DOHH2 (cell line): ENCODE results near the gene NPAS3.

ENCODE experiments used
- H3F3A ChIP-seq: fragments of 200-600 bp; sonication (generic), shearing (Covaris generic); 2 replicates; pipeline ENCODE4 v1.6.0; 2016; ENCODE audit warnings: antibody characterized with exemption, mild to moderate bottlenecking; ENCODE audit not compliant: control insufficient read depth, insufficient read depth
- H3K27ac ChIP-seq: fragments of 200-600 bp; sonication (generic); 2 replicates; pipeline ENCODE4 v1.5.1; 2014; ENCODE audit warnings: low read depth, mild to moderate bottlenecking, low read length, moderate library complexity
- H3K27me3 ChIP-seq: fragments of 200-600 bp; sonication (generic); 2 replicates; pipeline ENCODE4 v1.6.1; 2014; ENCODE audit warnings: mild to moderate bottlenecking, low read length, mixed read lengths; ENCODE audit not compliant: control insufficient read depth
- H3K36me3 ChIP-seq: fragments of 200-600 bp; sonication (generic); 2 replicates; pipeline ENCODE4 v1.6.1; 2014; ENCODE audit warnings: mild to moderate bottlenecking, low read length, moderate library complexity, mixed read lengths; ENCODE audit not compliant: control insufficient read depth
- H3K4me1 ChIP-seq: fragments of 200-600 bp; sonication (generic); 2 replicates; pipeline ENCODE4 v1.6.1; 2014; ENCODE audit warnings: mild to moderate bottlenecking, low read length, mixed read lengths; ENCODE audit not compliant: control insufficient read depth
- H3K4me2 ChIP-seq: fragments of 200-600 bp; sonication (generic); 2 replicates; pipeline ENCODE4 v1.6.0; 2014; ENCODE audit warnings: mild to moderate bottlenecking, low read length, moderate library complexity
- H3K4me3 ChIP-seq: fragments of 200-600 bp; sonication (generic); 2 replicates; pipeline ENCODE4 v1.5.1; 2014; ENCODE audit warnings: mild to moderate bottlenecking, low read length, mixed read lengths
- H3K79me2 ChIP-seq: fragments of 200-600 bp; sonication (generic); 2 replicates; pipeline ENCODE4 v1.6.1; 2014; ENCODE audit warnings: mild to moderate bottlenecking, low read length, mixed read lengths; ENCODE audit not compliant: control insufficient read depth
- H3K9me2 ChIP-seq: fragments of 200-600 bp; sonication (generic); replicated peaks from 2 replicates; pipeline ENCODE4 v1.6.1; 2014; ENCODE audit warnings: mild to moderate bottlenecking, low read length, mixed read lengths; ENCODE audit not compliant: control insufficient read depth
- H3K9me3 ChIP-seq: fragments of 200-600 bp; sonication (generic); 2 replicates; pipeline ENCODE4 v1.6.1; 2014; ENCODE audit warnings: antibody characterized with exemption, low read length, mixed read lengths; ENCODE audit not compliant: control insufficient read depth, insufficient read depth
- H4K20me1 ChIP-seq: fragments of 200-600 bp; sonication (generic); 2 replicates; pipeline ENCODE4 v1.6.0; 2014; ENCODE audit warnings: low read depth, mild to moderate bottlenecking, antibody characterized with exemption, low read length, moderate library complexity; ENCODE audit not compliant: control insufficient read depth, insufficient read depth
- EZH2phosphoT487 ChIP-seq: fragments of 200-600 bp; sonication (generic); IDR thresholded peaks from 2 replicates; pipeline ENCODE4 v1.6.1; 2017; ENCODE audit warnings: borderline replicate concordance, mild to moderate bottlenecking, antibody characterized with exemption, low read length, moderate library complexity, mixed read lengths
- TF ChIP-seq, protein P1 (sequence below): fragments of 200-600 bp; sonication (generic); IDR thresholded peaks from one replicate; pipeline ENCODE4 v1.5.1; 2014; ENCODE audit warnings: antibody characterized with exemption, mild to moderate bottlenecking, low read depth, low read length; ENCODE audit not compliant: poor library complexity, severe bottlenecking

The NPAS3 gene

DNA sequence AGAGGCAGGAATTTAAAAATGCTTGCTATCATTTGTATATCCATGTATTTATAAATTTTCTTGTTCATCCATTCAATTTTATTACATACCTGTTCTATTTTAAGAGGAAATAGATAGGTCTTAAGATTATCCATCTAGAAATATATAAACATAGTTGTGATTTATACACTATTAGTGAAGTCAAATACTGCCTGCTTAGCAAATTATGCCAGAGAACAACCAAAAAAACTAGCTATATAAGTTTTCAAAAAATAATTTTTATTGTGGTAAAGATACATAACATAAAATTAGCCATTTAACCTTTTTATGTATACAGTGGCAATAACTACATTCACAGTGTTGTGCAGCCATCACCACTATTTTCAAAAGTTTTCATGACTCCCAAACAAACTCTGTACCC is 237.3 kb downstream of the NPAS3 start:
- H3F3A ChIP-seq = no peaks in the 10 kb centered on the region
- H3K4me2 ChIP-seq = no peak overlapping the region
- H3K4me3 ChIP-seq = no peak overlapping the region
- H3K79me2 ChIP-seq = no peaks in the 10 kb centered on the region
- H3K9me3 ChIP-seq = no peaks in the 10 kb centered on the region; the same call in 1 of the 2 replicates
- H3K4me1 ChIP-seq = no peaks in the 10 kb centered on the region
- no peaks in the 10 kb centered on the region for H3K9me2 ChIP-seq
- H3K27ac ChIP-seq = no peak overlapping the region
- no peak for TF ChIP-seq EZH2phosphoT487
- TF ChIP-seq, protein P1, sequence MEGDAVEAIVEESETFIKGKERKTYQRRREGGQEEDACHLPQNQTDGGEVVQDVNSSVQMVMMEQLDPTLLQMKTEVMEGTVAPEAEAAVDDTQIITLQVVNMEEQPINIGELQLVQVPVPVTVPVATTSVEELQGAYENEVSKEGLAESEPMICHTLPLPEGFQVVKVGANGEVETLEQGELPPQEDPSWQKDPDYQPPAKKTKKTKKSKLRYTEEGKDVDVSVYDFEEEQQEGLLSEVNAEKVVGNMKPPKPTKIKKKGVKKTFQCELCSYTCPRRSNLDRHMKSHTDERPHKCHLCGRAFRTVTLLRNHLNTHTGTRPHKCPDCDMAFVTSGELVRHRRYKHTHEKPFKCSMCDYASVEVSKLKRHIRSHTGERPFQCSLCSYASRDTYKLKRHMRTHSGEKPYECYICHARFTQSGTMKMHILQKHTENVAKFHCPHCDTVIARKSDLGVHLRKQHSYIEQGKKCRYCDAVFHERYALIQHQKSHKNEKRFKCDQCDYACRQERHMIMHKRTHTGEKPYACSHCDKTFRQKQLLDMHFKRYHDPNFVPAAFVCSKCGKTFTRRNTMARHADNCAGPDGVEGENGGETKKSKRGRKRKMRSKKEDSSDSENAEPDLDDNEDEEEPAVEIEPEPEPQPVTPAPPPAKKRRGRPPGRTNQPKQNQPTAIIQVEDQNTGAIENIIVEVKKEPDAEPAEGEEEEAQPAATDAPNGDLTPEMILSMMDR = no peak
- no peaks in the 10 kb centered on the region for H4K20me1 ChIP-seq
- no peaks in the 10 kb centered on the region for H3K36me3 ChIP-seq
- no peaks in the 10 kb centered on the region for H3K27me3 ChIP-seq

- H3K9me2 ChIP-seq = no peaks in the 10 kb centered on the region
- no peaks in the 10 kb centered on the region for H4K20me1 ChIP-seq
- no peaks in the 10 kb centered on the region for H3K79me2 ChIP-seq
- H3K4me3 ChIP-seq = no peak overlapping the region
- H3K9me3 ChIP-seq = no peaks in the 10 kb centered on the region
- no peaks in the 10 kb centered on the region for H3K27me3 ChIP-seq
- H3K27ac ChIP-seq = no peak overlapping the region
- TF ChIP-seq, protein P1 = no peak
- no peak for TF ChIP-seq EZH2phosphoT487
- no peaks in the 10 kb centered on the region for H3K4me1 ChIP-seq
- no peaks in the 10 kb centered on the region for H3K36me3 ChIP-seq
- no peak overlapping the region for H3K4me2 ChIP-seq
- H3F3A ChIP-seq = no peaks in the 10 kb centered on the region
Observed at GRCh38 chr14:33184587-33184986, 245.9 kb downstream of the NPAS3 start.

- no peaks in the 10 kb centered on the region for H3K9me2 ChIP-seq
- no peak overlapping the region for H3K4me2 ChIP-seq
- no peak overlapping the region for H3K4me3 ChIP-seq
- no peaks in the 10 kb centered on the region for H3K9me3 ChIP-seq
- H3K4me1 ChIP-seq = no peaks in the 10 kb centered on the region
- H3K27me3 ChIP-seq = no peaks in the 10 kb centered on the region
- H3K27ac ChIP-seq = no peak overlapping the region
- H3K36me3 ChIP-seq = no peaks in the 10 kb centered on the region
- H4K20me1 ChIP-seq = no peaks in the 10 kb centered on the region
- H3F3A ChIP-seq = no peaks in the 10 kb centered on the region
- TF ChIP-seq, protein P1 = no peak
- no peak for TF ChIP-seq EZH2phosphoT487
- H3K79me2 ChIP-seq = no peaks in the 10 kb centered on the region
Observed at GRCh38 chr14:33186656-33187055, 248.0 kb downstream of the NPAS3 start.

- TF ChIP-seq, protein P1 = no peak
- Histone ChIP-seq H3K36me3 (no peaks in the 10 kb centered on the region), H4K20me1 (no peaks in the 10 kb centered on the region), H3K4me1 (no peaks in the 10 kb centered on the region), H3K27ac (no peak overlapping the region), H3F3A (no peaks in the 10 kb centered on the region), H3K4me2 (no peak overlapping the region), H3K27me3 (no peaks in the 10 kb centered on the region), H3K9me2 (no peaks in the 10 kb centered on the region), H3K9me3 (no peaks in the 10 kb centered on the region), H3K79me2 (no peaks in the 10 kb centered on the region), H3K4me3 (no peak overlapping the region)
Observed at GRCh38 chr14:33188880-33189279, 250.2 kb downstream of the NPAS3 start.
